GM12873 (cell line): ENCODE measurements around the gene MGLL.

ENCODE experiments used
- TF ChIP-seq, protein P1 (sequence below): IDR thresholded peaks from 2 replicates; pipeline ENCODE4 v1.5.1; 2012; ENCODE audit warnings: low read depth, mild to moderate bottlenecking, moderate library complexity, low read length, control low read depth; ENCODE audit not compliant: insufficient read depth; ENCODE audit errors: missing control alignments

The MGLL gene

DNA sequence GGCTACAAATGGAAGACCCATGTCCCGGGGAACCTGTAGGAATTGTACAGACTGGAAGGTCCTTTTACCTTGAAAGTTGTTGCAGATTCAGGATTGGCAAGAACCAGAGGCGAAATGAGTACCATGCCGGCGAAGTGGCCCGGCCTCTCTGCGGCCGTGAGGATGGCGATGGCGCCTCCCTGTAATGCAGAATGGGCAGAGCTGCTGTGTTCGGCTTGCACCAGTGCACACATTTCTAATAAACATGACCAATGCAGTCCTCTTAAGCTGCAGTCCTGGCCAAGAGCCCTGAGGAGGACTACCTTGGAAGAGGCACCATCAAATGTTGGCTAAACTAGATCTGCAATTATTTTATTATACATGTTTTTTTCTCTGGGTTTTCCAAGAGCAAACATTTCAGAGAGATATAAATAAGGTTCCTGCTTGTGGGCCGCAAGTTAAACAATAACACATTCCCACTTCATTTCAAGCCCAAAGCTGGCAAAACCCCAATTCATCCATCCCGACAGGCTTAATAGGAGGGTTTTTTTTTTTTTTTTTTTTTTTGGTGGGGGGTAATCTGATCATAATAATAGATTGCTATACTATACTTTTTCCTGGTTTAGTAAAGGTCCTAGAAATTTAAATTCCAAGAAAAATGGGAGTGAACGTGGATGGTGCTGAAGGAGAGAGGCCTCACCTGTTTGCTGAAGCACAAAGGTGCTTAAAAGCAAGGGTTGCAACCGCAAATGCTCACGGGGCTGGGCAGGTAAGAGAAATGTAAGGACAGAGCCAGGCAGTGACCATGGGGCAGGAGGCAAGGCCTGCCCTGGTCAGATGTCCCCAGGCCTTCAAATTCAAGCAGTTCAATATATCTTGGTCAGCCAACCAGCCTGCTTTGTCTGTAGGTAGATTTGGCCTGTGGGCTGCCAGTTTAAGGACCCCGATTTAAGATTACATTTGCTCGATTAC, 101.1 kb downstream of the MGLL start:
- TF ChIP-seq, protein P1, sequence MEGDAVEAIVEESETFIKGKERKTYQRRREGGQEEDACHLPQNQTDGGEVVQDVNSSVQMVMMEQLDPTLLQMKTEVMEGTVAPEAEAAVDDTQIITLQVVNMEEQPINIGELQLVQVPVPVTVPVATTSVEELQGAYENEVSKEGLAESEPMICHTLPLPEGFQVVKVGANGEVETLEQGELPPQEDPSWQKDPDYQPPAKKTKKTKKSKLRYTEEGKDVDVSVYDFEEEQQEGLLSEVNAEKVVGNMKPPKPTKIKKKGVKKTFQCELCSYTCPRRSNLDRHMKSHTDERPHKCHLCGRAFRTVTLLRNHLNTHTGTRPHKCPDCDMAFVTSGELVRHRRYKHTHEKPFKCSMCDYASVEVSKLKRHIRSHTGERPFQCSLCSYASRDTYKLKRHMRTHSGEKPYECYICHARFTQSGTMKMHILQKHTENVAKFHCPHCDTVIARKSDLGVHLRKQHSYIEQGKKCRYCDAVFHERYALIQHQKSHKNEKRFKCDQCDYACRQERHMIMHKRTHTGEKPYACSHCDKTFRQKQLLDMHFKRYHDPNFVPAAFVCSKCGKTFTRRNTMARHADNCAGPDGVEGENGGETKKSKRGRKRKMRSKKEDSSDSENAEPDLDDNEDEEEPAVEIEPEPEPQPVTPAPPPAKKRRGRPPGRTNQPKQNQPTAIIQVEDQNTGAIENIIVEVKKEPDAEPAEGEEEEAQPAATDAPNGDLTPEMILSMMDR, result no peak

DNA sequence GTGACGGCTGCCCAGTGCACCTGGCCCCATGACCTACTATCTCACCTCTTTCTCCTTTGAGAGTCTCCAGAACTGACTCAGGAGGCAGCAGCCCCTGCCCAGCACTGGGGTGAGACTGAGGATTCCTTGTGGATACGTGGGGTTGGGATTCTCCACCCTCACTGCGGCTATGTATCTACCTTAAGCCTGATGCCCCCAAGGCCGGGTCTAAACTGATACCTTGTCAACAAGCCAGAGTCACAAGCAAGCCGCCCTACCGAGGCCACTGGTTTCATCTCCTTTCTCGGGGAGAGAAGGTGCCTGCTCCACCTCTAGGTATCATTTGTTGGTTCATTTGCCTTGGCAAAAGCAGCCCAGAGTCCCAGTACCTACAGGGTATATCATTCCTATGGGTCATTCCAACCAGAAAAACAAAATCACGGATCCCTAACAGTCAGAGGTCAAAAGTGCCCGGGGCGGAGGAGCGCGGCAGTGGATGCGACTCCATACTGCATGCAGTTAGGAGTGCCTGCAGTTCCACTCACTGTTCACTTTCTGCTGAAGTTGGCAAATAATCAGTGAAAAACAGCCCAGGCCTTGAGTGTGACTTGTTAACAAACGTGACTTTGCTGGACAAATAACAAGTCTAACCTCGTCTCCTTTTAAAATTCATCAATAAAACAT, 102.0 kb downstream of the MGLL start:
- TF ChIP-seq, protein P1, result no peak

DNA sequence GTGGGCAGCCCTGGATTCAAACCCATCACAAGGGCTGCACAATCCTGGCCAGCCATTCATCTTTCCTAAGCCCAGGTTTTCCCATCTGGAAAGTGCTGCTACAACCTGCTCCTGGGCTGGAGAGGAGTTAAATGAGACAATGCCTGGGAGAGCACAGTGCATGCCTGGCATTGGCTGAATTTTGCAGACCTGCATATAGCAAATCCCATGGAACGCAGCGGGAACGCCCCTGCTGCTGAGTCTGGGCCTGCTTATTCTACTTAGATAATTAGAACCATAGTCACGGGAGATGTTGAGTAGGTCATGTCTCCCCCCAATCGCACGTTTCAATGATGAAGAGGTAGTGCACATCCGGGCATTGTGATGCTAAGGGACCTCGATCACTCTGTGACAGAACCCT, 102.9 kb downstream of the MGLL start:
- TF ChIP-seq, protein P1, result no peak

DNA sequence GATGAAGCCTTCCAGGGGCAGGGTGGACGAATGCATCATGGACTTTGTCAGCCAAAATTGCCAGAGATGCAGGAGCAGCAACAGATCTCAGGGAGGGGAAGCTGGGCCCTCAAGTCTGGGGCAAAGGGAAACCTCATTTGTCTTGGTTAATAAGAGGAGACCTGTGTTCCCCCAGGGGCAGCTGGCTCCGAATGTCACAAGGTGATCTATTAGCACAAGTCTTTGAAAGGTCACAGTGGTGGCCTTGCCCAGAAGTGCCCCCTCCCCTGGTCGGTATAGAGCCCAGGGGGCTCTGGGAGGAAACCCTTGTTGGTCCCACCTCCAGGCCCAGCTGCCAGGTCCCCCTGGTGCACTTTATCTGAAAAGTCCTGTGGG, 103.4 kb downstream of the MGLL start:
- TF ChIP-seq, protein P1, result no peak

DNA sequence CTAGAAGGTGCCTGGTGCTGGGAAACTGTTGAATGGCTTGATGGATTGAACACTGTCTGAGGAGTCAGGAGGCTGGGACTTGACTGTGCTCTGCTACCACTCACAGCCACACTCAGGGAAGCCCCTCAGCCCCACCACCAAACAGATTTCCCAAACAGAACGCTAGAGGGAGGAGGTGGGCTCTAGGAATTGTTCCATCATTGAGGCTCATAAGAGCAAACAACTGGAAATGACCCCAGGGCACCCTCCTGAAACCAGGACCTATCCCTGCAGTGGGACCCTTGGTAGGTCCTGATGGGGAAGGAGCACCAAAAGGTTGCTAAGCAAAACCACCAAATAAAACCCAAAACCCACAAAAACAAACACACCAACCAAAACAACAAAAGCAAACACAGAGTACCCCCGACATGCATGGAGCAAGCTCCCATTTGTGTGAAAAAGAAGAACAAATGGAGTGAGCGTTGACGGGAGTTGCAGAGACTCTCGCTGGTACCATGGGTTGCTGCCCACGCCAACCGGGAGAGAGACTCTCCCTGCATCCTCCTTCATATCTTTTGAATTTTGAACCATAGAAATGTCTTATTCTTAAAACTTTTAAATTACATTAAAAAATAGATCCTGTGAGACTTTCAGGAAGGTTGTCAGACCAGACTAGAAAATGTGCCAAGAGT, 103.9 kb downstream of the MGLL start:
- TF ChIP-seq, protein P1, result no peak

DNA sequence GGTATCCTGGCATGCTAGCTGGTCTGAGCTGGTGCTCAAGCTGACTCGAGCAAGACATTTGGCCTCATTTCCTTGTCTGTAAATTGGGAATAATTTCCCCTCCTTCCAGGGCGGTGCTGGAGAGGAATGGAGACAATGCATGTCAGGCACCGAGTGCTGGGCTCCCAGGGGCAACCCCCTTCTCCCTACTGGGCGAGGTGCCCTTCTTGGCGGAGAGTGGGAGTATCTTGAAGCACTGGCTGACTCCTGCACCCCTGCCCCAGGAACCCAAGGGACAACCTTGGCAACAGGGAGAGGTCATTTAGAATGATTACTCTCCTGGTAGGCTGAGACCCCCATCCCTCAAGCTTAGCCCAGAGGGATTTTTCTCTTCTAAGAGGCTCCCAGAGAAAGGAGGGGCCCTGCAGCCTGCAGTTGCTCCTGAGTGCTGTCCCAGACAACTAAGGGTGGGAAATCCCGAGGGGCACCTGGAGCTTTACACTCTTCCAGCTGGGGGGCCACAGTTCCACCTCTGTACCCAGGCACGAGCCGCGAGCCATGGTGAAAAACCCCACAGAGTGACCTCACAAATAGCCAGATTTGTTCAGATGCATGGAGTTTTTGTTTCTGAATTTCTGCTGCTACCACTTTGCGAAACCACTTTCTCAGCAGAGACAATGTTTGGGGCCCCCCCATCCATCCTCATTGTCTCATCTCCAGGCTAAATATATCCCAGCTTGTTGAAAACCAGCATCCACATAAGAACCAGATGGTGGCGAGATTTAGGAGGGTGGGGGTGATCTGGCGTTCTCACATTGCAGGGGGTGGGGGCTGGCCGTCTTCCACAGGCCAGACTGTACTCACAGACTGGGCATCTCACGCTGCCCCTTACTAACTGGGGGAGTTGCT, 104.7 kb downstream of the MGLL start:
- TF ChIP-seq, protein P1, result no peak

DNA sequence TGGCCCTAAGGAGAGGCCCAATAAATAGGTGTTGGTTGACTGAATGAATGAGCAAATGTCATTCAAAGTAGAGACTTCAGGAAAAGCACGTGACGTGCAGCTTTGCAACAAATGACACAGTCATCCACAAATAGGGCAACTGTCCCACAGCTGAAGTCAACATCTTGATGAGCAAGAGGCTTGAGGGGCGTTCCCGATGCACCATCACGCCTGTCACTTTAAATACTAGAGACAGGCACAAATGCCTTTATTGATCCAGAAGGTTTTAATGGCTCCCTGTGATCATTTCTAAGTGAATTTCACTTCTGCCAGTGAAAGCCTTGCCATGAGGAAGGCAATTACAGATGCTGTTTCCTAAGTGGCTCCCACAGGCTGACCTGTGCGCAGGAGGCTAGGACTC, 105.9 kb downstream of the MGLL start:
- TF ChIP-seq, protein P1, result no peak
